HT1080 (cell line): ENCODE measurements around the gene POR. TPM values are rescaled to one million over a fixed set of nuclear protein-coding genes. Genes with fewer than 3 reads are reported as not detected.

Experiments
- DNase-seq: peaks from one replicate; pipeline ENCODE4 v3.0.0-alpha.2; 2015; ENCODE audit warnings: low read depth
- total RNA-seq: library from RNA; depleted of rRNA; stranded (reverse); fragments of >200 nt; shearing (Covaris generic); gene quantifications from 2 replicates; pipeline ENCODE4 v1.2.3, GENCODE V29; 2014

Gene POR
- total RNA-seq, 1 experiment from 2014 or later, result 66.8 TPM

DNA sequence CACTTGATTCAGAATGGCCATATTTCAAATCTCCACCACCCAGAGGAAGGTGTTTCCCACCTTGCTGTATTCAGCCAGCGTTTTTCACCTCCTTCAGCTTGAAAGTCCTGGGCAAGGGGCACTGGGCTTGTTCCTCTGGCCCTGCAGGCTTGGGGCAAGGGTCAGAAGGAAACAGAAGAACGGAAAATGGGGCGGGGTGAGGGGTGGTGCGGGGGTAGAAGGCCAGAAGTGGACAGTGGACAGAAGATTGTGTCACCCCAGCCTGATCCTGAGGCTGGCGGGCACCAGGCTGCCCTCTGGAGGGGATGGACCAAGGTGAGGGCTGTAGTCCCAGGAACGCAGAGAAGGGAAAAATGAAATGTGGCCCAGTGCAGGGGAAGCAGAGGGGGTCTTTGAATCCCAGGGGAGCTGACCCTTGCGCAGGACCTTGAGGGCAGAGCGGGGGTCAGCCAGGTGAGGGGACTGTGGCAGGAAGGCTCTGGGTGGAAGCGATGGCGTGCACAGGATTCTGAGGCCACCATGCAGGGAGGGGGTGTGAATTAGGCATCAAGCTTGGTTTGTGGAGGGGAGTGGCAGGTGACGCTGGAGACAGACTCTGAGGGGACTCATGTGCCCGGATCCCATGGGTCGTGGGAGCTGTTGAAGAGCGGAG lies 56.5 kb downstream of the POR start:
- no peak for DNase-seq

GRCh38 chr7:75971961-75972763 lies 57.2 kb downstream of the POR start:
- DNase-seq, result no peak

DNA sequence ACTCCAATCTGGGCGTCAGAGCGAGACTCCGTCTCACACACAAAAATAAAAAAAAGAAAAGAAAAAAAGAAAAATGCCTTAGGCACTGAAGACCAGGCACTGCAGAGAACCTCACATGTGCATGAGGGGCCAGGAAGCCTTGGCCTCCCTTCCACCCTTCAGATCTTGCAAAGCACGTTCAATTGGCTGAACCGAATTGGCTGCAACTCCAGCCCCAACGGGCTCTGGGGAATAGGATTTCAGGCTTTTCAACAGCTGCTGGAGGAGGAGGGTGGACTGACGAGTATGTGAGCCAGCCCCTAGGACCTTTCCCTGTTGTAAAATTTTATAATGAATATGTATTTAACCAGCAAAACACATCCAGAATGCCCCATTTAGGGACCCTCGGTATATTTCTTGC lies 62.8 kb downstream of the POR start:
- DNase-seq, result no peak

GRCh38 chr7:75979759-75980429 lies 64.9 kb downstream of the POR start:
- no peak for DNase-seq

GRCh38 chr7:75980430-75981202 lies 65.7 kb downstream of the POR start:
- DNase-seq, result no peak

GRCh38 chr7:75981203-75981452 lies 66.2 kb downstream of the POR start:
- no peak for DNase-seq

GRCh38 chr7:75981453-75982305 lies 66.7 kb downstream of the POR start:
- DNase-seq, result no peak

GRCh38 chr7:75982306-75983064 lies 67.5 kb downstream of the POR start:
- DNase-seq, result no peak

DNA sequence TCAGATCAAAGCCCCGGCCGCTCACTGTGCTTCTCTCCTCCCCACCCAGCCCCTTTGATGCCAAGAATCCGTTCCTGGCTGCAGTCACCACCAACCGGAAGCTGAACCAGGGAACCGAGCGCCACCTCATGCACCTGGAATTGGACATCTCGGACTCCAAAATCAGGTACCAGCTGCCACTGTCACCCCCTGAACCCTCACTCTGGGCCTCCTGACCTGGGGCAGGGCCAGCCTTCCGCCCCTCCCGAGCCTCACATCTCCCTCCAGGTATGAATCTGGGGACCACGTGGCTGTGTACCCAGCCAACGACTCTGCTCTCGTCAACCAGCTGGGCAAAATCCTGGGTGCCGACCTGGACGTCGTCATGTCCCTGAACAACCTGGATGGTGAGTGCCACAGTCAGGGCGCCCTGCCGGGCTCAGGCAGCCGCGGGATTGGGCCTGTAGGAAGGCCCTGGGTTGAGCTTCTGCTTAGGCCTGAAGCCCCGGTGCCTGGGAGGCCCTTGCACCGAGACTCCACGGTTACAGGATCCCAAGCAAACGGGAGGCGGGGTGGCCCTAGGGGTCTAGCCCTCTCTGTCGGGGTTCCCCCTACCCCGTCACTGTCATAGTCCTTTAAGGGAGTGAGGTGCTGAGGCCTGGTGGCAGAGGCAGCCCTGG lies 68.6 kb downstream of the POR start:
- DNase-seq, result no peak

DNA sequence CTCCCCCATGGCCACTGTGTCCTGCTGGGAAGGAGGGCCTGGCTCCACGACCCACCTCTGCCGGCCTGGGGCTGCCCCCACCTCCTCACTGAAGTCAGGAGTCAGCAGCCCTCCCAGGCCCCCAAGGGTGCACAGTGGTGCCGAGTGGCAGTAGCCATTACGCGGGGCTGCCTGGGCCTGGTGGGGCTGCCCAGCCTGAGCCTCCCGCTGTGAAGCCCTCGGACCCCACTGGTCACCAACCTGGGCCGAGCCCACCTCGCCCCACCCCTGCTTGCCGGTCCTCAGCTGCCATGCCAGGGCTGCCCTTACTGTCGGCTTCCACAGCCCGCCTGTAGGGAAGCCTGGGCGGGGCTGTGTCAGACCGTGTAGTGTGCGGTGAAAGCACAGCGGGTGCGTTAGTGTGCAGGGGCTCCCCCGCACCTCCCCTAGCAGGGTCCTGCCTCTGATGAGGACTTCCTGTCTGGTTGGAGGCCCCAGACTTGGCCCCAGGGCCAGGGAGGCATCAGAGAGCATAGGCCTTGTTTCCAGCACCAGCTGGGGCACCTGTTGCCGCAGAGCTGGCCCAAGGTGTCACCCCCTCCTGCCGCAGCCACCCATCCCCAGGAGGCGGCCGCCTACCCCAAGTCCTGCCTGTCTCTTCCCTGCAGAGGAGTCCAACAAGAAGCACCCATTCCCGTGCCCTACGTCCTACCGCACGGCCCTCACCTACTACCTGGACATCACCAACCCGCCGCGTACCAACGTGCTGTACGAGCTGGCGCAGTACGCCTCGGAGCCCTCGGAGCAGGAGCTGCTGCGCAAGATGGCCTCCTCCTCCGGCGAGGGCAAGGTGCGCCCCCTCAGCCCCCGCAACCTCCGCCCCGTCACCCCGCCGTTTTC lies 69.4 kb downstream of the POR start:
- DNase-seq, result no peak

GRCh38 chr7:75985009-75985517 lies 70.1 kb downstream of the POR start:
- no peak for DNase-seq

- no peak for DNase-seq
These were observed 70.7 kb downstream of the POR start for GRCh38 chr7:75985518-75986146.

- DNase-seq, result no peak
These were observed 71.3 kb downstream of the POR start for GRCh38 chr7:75986147-75986781.

DNA sequence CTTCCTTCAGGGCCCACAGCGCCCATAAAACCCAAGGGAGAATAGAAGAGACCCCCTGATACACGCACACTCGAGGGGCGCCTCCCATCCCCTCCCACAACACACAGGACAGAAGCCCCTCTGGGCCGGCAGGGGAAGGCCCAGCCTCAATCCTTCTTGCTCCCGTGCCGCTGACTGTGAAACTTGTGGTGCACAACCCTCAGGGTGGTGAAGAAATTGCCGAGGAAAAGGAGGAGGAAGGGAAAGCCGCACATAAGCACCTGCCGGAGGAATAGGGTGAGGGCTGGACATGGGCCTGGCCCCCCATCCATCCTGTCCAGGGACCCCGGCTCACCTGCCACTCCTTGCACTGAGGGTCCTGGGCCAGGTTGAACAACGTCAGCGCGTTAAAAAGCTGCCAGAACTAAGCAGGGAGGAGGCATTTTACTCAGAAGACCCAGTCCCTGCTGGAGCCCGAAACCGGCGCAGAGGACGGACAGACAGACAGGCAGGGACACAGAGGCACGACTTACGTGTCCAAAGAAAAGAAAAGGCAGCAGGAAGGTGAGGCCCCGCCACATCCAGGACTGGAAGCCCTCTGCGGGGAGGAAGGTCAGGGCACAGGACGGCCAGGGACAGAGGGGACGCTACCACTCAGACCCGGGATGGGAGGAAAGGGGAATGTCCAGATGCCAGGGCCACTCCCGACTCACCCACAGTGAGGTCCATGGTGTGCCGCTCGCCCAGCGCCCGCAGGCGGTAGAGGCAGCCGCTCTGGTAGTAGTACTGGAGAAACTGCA lies 72.3 kb downstream of the POR start:
- no peak for DNase-seq

DNA sequence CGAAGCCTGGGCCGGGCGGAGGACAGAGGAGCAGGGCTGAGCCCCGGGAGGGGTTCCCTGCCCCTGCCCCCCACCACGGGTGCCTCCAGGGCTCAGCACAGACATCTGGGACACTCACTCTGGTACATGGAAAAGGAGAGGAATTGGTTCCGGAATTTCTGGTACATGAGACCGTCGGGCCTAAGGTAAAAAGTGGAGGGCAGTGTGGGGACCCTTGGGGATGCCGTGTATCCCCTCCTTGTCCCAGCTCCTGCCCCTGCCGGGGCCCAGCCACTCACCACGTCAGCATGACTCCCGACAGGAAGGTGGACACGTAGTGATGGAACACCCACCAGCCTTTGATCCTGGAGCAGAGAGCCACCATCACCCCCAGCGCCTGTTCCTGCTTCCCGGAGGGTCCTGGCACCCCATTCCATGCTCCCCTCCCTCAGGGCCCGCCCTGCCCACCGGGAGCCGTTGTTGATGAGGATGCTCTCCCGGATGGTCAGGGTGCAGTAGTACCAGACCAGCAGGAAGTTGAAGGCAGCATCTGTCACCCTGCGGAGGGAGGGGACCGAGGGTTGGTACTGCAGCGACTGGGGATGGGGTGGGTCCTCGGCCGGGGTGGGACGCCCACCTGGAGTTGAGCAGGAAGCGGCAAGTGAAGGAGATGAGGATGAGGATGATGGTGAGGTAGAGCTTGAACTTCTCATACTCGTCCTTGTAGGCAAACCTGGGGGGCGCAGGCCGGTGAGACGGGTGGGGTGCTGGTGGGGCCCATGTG lies 73.0 kb downstream of the POR start:
- no peak for DNase-seq
